Testis (tissue), 3 donors: ENCODE measurements around the gene ARRDC3. TPM values are rescaled to one million over a fixed set of nuclear protein-coding genes. Genes with fewer than 3 reads are reported as not detected.
"Not testable (repeated sequence)": the region's sequence is repeated elsewhere in the genome, so short reads cannot be mapped to it uniquely, and the experiment has no call there.

Experiments
- DNase-seq: peaks from one replicate; pipeline ENCODE4 v3.0.0-alpha.2; 2019
- H3K27ac ChIP-seq, 2 donors: fragments of 200-600 bp; sonication (generic); one replicate each; pipeline ENCODE4 v1.5.1; 2019
- H3K27me3 ChIP-seq: fragments of 200-600 bp; sonication (generic); one replicate; pipeline ENCODE4 v1.5.1; 2019
- H3K36me3 ChIP-seq: fragments of 200-600 bp; sonication (generic); one replicate; pipeline ENCODE4 v1.5.1; 2017; ENCODE audit warnings: low read depth; ENCODE audit errors: missing control alignments
- H3K4me1 ChIP-seq: fragments of 200-600 bp; sonication (generic); one replicate; pipeline ENCODE4 v1.5.1; 2019
- H3K4me3 ChIP-seq, 2 donors: fragments of 200-600 bp; sonication (generic); one replicate each; pipeline ENCODE4 v1.5.1; 2017 to 2019
- H3K9me3 ChIP-seq: fragments of 200-600 bp; sonication (generic); one replicate; pipeline ENCODE4 v1.5.1; 2017
- POLR2A ChIP-seq: fragments of 450-650 bp; IDR thresholded peaks from one replicate; pipeline ENCODE4 v1.6.1; 2017; ENCODE audit warnings: antibody characterized with exemption, mild to moderate bottlenecking, moderate library complexity
- WGBS, 2 donors: methylation state at CpG; one replicate each; pipeline ENCODE4 v1.1.5; 2018; 5-methylcytosine and 5-hydroxymethylcytosine counted together
- intact Hi-C: fragments of 100-400 bp; cut with DNase I; formaldehyde crosslinking; loops from one replicate; pipeline ENCODE4 v1.15.1; 2023; ENCODE audit warnings: low total_unique reads
- polyA plus RNA-seq: library from polyadenylated mRNA; stranded (reverse); fragments of 350-450 nt; fragmentation: Illumina TruSeq; extraction: RNeasy Lipid Tissue Mini Kit (QIAGEN cat#74804); gene quantifications from one replicate; pipeline ENCODE4 v1.2.3, GENCODE V29; 2014; ENCODE audit warnings: low read depth, low replicate concordance; ENCODE audit not compliant: insufficient read depth
- total RNA-seq, 2 donors: library from RNA; depleted of rRNA; stranded (reverse); fragments of >200 nt; gene quantifications; one replicate each; pipeline ENCODE4 v1.2.3, GENCODE V29; 2016
- TF ChIP-seq, protein P1 (sequence below), 3 experiments: fragments of 450-650 bp in 2 of 3; fragments of 200-600 bp in 1 of 3; sonication (generic) in 1 of 3; IDR thresholded peaks; one replicate each; pipeline ENCODE4 v1.5.1; 2016 to 2019; ENCODE audit warnings: antibody characterized with exemption in 3 of 3, mild to moderate bottlenecking in 2 of 3, moderate library complexity in 1 of 3

Gene ARRDC3
- total and polyA plus RNA-seq, 3 donors from 2014 or later = 30.5 to 53.4 (median 47.6) TPM

DNA sequence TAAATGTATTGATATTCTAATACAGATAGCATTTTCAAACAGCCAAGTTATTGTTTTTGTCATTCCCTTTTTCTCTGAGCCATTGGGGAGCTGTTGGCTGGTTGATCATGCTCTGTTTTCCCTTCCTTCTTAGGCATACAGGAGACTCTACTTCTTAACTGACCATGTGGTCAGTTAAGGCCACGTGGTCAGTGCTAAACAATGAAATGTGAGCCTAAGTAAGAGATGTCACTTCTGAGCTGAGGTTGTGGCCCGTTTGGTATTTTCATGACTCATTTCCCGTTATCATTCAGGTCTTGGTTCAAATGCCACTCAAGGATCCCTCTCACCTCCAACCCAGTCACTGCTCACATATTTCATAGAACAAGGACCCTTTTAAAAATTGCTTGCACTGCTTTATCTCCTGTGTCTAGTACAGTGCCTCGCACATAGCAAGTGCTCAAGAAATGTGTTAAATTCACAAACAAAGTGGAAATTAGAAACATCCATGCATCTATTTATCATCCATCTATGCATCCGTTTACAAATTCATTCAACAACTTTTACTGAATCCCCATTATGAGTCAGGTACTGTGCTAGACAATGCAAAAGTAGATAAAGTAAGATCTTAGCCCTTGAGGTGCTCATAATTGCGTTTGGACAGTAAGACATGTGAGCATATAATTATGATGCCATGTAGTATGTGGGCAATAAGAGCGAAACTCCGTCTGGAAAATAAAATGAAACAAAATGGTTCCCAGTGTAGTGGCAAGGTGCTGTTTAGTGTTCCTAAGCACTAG is 50.7 kb downstream of the ARRDC3 start:
- no peaks in the 10 kb centered on the region for H3K9me3 ChIP-seq
- no peaks in the 10 kb centered on the region for H3K27me3 ChIP-seq
- 64 to 74% methylated on average over 8 of the region's 8 CpGs for WGBS, 2 donors
- TF ChIP-seq, protein P1, sequence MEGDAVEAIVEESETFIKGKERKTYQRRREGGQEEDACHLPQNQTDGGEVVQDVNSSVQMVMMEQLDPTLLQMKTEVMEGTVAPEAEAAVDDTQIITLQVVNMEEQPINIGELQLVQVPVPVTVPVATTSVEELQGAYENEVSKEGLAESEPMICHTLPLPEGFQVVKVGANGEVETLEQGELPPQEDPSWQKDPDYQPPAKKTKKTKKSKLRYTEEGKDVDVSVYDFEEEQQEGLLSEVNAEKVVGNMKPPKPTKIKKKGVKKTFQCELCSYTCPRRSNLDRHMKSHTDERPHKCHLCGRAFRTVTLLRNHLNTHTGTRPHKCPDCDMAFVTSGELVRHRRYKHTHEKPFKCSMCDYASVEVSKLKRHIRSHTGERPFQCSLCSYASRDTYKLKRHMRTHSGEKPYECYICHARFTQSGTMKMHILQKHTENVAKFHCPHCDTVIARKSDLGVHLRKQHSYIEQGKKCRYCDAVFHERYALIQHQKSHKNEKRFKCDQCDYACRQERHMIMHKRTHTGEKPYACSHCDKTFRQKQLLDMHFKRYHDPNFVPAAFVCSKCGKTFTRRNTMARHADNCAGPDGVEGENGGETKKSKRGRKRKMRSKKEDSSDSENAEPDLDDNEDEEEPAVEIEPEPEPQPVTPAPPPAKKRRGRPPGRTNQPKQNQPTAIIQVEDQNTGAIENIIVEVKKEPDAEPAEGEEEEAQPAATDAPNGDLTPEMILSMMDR (IDR thresholded peaks at IDR 0.05) = no peak
- TF ChIP-seq POLR2A = no peak
- no peaks in the 10 kb centered on the region for H3K36me3 ChIP-seq
- DNase-seq = no peak
- intact Hi-C loops = no loop called here
- H3K4me1 ChIP-seq = no peaks in the 10 kb centered on the region
- H3K4me3 ChIP-seq = no peak overlapping the region
- no peak overlapping the region for H3K27ac ChIP-seq

DNA sequence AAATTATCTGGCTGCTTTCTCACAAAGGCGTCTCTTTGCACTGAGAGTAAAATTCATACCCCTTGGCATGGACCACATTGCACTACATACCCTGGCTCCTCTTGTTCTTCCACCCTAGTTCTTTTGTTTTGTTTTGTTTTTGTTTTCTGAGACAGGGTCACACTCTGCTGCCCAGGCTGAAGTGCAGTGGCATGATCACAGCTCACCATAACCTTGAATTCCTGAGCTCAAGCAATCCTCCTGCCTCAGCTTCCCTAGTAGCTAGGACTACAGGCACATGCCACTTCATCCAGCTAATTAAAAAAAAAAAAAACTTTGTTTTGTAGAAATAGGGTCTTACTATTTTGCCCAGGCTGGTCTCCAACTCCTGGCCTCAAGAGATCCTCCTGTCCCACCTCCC is 51.4 kb downstream of the ARRDC3 start:
- no peaks in the 10 kb centered on the region for H3K27me3 ChIP-seq
- no peak for DNase-seq
- intact Hi-C loops = no loop called here
- no peaks in the 10 kb centered on the region for H3K4me1 ChIP-seq
- TF ChIP-seq POLR2A = no peak
- TF ChIP-seq, protein P1 (IDR thresholded peaks at IDR 0.05) = no peak
- H3K4me3 ChIP-seq = no peak overlapping the region
- WGBS, 2 donors = 91 to 94% methylated on average over 1 of the region's 1 CpG
- H3K9me3 ChIP-seq = no peaks in the 10 kb centered on the region
- no peaks in the 10 kb centered on the region for H3K36me3 ChIP-seq
- H3K27ac ChIP-seq = no peak overlapping the region

DNA sequence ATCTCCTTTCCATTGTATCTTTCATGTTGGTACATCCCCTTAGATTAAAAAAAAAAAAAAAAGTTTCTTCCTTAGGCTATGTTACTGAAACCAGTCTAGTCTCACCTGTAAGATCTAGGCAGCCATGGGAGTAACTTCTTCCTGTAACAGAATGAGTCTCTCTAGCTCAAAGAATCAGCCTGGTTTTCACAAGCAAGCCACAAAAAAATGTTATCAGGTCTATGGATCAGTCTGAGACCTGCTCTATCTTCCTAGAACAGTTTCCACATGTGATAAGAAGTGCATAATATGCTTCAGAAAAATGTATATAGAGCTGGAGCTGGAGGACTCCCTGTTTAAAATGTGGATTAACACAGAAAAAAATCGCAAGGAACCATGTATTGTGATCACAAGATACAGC is 53.8 kb downstream of the ARRDC3 start:
- Histone ChIP-seq H3K9me3 (no peaks in the 10 kb centered on the region), H3K4me1 (no peaks in the 10 kb centered on the region), H3K36me3 (no peaks in the 10 kb centered on the region), H3K4me3 (no peak overlapping the region), H3K27ac (no peak overlapping the region), H3K27me3 (no peaks in the 10 kb centered on the region)
- 76 to 96% methylated on average over 1 of the region's 1 CpG for WGBS, 2 donors
- intact Hi-C loops = no loop called here
- no peak for DNase-seq
- TF ChIP-seq, protein P1 (IDR thresholded peaks at IDR 0.05) = no peak
- TF ChIP-seq POLR2A = no peak

DNA sequence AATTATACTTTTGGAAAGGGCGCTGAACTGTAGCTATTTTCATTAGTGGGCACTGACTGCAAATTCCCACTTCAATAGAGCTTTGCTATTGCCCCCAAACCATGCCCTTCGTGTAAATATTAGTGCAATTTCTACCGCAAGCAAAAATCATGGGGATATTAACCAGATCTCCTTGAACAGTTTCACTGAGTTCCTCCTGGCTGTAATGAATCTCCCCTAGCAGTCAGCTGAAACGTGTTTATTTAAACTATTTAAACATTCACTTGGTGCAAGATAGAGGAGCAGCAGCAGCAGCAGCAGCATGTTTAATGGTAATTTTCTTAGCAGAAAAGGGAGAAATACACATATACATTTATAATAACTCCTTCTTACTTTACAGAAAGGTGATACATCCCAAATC is 54.4 kb downstream of the ARRDC3 start:
- no peaks in the 10 kb centered on the region for H3K9me3 ChIP-seq
- TF ChIP-seq POLR2A = no peak
- TF ChIP-seq, protein P1 (IDR thresholded peaks at IDR 0.05) = no peak
- DNase-seq = no peak
- H3K27ac ChIP-seq = no peak overlapping the region
- WGBS, 2 donors = 61 to 70% methylated on average over 4 of the region's 4 CpGs
- no peaks in the 10 kb centered on the region for H3K36me3 ChIP-seq
- intact Hi-C loops = no loop called here
- no peaks in the 10 kb centered on the region for H3K4me1 ChIP-seq
- H3K27me3 ChIP-seq = no peaks in the 10 kb centered on the region
- H3K4me3 ChIP-seq = no peak overlapping the region

DNA sequence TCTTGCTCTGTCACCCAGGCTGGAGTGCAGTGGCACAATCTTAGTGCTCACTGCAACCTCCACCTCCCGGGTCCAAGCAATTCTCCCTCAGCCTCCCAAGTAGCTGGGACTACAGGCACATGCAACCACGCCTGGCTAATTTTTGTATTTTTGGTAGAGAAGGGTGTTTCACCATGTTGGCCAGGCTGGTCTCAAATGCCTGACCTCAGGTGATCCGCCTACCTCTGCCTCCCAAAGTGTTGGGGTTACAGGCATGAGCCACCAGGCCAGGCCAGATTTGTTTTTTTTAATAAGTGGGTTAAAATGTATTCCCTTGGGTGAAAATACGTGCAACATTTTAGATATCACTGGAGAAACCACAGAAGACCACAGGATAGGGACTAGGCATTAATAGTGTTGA is 60.1 kb downstream of the ARRDC3 start:
- H3K27ac ChIP-seq, intact Hi-C loops, H3K9me3 ChIP-seq, H3K4me3 ChIP-seq, H3K36me3 ChIP-seq, DNase-seq, H3K27me3 ChIP-seq, H3K4me1 ChIP-seq: not testable (repeated sequence)
- 85 to 94% methylated on average over 4 of the region's 4 CpGs for WGBS, 2 donors
